ENCODE data around the gene PIP4K2A. TPM values are rescaled to one million over a fixed set of nuclear protein-coding genes. Genes with fewer than 3 reads are reported as not detected.
"Not testable (repeated sequence)": the region's sequence is repeated elsewhere in the genome, so short reads cannot be mapped to it uniquely, and the experiment has no call there.

PIP4K2A gene
- total RNA-seq, 2 donors from 2014 or later: 13.2 to 17.4 TPM

DNA sequence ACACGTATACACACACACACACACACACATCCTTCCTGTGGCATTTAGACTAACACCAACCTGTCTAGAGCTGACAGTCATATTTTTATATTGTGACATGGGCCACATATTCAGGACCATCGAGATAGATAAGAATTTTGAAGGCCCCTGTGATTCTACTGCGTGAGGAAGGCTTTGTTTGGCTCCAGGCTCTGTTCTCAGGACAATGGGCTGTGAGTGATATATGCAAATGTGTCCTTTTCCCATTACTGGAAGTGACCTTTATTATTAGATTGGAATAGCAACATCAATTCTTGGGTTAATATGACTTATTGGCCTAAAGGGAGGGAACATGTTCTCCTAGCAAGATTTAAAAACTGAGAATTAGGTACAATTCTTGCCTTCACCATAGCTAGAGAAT is 213.0 kb downstream of the PIP4K2A start:
- H3K4me3 ChIP-seq: no peak overlapping the region
- WGBS: 31% methylated on average over 3 of the region's 3 CpGs
- H3K27me3 ChIP-seq (replicated peaks; ENCODE audit: insufficient read depth): no peaks in the 10 kb centered on the region
- intact Hi-C loops (cut with DNase I): no loop called here
- peaks cover 3% of the 10 kb centered on the region for H3K4me1 ChIP-seq (replicated peaks)
- TF ChIP-seq CTCF (IDR thresholded peaks at IDR 0.05) (no peak), POLR2AphosphoS5 (IDR thresholded peaks at IDR 0.05) (no peak)
- no peaks in the 10 kb centered on the region for H3K36me3 ChIP-seq
- no peak for DNase-seq (ENCODE audit: low spot score)
- no peaks in the 10 kb centered on the region for H3K9me3 ChIP-seq
- H3K27ac ChIP-seq: no peak overlapping the region

GRCh38 chr10:22500656-22501340 is 213.6 kb downstream of the PIP4K2A start:
- intact Hi-C loops (cut with DNase I): no loop called here
- no peak overlapping the region for H3K4me3 ChIP-seq
- no peak for TF ChIP-seq CTCF (IDR thresholded peaks at IDR 0.05)
- no peak for TF ChIP-seq POLR2A (IDR thresholded peaks at IDR 0.05)
- peak; percentile 41 for TF ChIP-seq POLR2AphosphoS5 (IDR thresholded peaks at IDR 0.05)
- WGBS: 13% methylated on average over 7 of the region's 7 CpGs
- H3K9me3 ChIP-seq: no peaks in the 10 kb centered on the region
- no peaks in the 10 kb centered on the region for H3K27me3 ChIP-seq (replicated peaks; ENCODE audit: insufficient read depth)
- no peak overlapping the region for H3K27ac ChIP-seq
- no peak for DNase-seq (ENCODE audit: low spot score)
- H3K36me3 ChIP-seq: no peaks in the 10 kb centered on the region
- peaks cover 3% of the 10 kb centered on the region for H3K4me1 ChIP-seq (replicated peaks)

GRCh38 chr10:22499973-22500372 is 214.4 kb downstream of the PIP4K2A start:
- H3K27me3 ChIP-seq (replicated peaks; ENCODE audit: insufficient read depth); DNase-seq (ENCODE audit: low spot score); intact Hi-C loops (cut with DNase I); H3K4me1 ChIP-seq (replicated peaks); H3K9me3 ChIP-seq; H3K27ac ChIP-seq; H3K36me3 ChIP-seq; H3K4me3 ChIP-seq: not testable (repeated sequence)
- WGBS: 91% methylated on average over 2 of the region's 2 CpGs

DNA sequence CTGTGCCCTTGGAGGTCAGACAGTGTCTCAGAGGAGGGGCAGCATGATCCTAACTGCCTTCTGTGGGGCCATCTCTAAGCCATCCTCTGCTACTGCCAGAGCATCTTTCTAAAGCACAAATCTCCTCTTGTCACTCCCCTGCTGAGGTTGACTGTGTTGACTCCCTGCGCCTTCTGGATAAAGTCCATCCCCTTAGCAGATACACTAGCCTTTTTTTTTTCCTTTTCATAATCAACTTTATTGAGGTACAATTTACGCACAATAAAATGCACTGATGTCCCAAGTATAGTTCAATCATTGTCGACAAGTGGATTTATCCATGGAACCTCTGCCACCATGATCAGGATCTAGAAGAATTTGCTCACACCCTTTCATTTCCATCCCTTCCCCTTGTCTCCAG is 219.0 kb downstream of the PIP4K2A start:
- intact Hi-C loops (cut with DNase I): no loop called here

GRCh38 chr10:22494007-22494406 is 220.4 kb downstream of the PIP4K2A start:
- H3K4me1 ChIP-seq (replicated peaks): no peaks in the 10 kb centered on the region
- WGBS: 80% methylated on average over 3 of the region's 3 CpGs
- intact Hi-C loops (cut with DNase I): no loop called here
- no peak overlapping the region for H3K4me3 ChIP-seq
- H3K36me3 ChIP-seq: no peaks in the 10 kb centered on the region
- H3K27ac ChIP-seq: no peak overlapping the region
- H3K9me3 ChIP-seq: no peaks in the 10 kb centered on the region
- no peak for DNase-seq (ENCODE audit: low spot score)
- no peaks in the 10 kb centered on the region for H3K27me3 ChIP-seq (replicated peaks; ENCODE audit: insufficient read depth)
- TF ChIP-seq CTCF (IDR thresholded peaks at IDR 0.05): no peak
- TF ChIP-seq POLR2AphosphoS5 (IDR thresholded peaks at IDR 0.05): no peak
- TF ChIP-seq POLR2A (IDR thresholded peaks at IDR 0.05): no peak

More for the DNA sequence above, 219.0 kb downstream of the PIP4K2A start:
- Histone ChIP-seq H3K9me3 (no peaks in the 10 kb centered on the region), H3K27me3 (replicated peaks; ENCODE audit: insufficient read depth) (no peaks in the 10 kb centered on the region), H3K4me1 (replicated peaks) (no peaks in the 10 kb centered on the region), H3K27ac (no peak overlapping the region), H3K36me3 (no peaks in the 10 kb centered on the region), H3K4me3 (no peak overlapping the region)
- no peak for DNase-seq (ENCODE audit: low spot score)
- TF ChIP-seq CTCF (IDR thresholded peaks at IDR 0.05) (no peak), POLR2A (IDR thresholded peaks at IDR 0.05) (no peak), POLR2AphosphoS5 (IDR thresholded peaks at IDR 0.05) (no peak)
- 88% methylated on average over 3 of the region's 3 CpGs for WGBS

Data from prostate gland (tissue), 2 donors.